HG02981 (cell line): ENCODE data around the gene ALDH4A1.
A peak's percentile ranks its signal among the peaks of the same experiment; 100 is the strongest.

Source experiments
- ATAC-seq: cut with Tn5 transposase; IDR thresholded peaks from one replicate; pipeline ENCODE4 v1.9.1; 2021; ENCODE audit warnings: mild to moderate bottlenecking, moderate library complexity; ENCODE audit not compliant: unreplicated experiment

The ALDH4A1 gene

DNA sequence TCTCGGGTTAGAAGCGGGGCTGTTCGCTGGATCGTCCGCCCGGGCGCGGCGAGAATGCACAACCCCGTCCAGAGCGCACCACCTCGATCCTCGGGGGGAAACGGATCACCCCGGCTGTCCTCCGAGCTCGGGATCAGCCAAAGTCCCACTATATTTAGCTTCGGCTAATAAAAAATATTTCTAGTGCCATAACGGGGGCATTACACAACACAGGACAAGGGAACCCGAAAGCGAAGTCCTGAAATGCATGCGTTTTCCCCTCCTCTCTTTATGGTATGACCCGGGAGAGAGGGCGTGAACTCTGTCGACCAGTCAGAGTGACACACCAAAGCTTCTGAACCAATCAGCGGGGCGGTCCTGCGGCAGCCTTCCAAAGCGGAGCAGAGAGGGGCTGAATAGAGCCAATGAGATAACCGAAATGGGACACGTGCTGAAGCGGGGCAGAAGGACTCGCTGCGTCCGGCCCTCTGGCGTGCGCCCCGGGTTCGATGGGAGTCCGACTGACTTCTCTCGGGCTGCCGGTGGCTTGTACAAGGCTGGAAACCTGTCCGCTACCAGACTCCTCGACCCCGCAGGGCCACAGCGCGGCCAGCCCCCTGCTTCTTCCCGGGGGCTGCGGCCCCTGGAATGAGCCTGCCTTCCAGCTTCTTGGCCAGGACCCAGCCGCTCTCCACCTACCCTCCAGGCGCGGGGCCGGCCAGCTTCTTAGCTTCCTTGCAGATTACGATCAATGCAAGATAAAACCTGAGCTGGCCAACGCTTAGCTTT lies at the start of gene ALDH4A1:
ALDH4A1 (minus strand) TSS at position 33 of the 768 bp plus-strand sequence; CDS start at position 1, 32 bp downstream.
- ATAC-seq: peak; percentile 95

- ATAC-seq: peak; percentile 38
These were observed 49.5 kb upstream of the ALDH4A1 start for GRCh38 chr1:18951818-18952391.

- ATAC-seq: no peak
These were observed 49.1 kb upstream of the ALDH4A1 start for GRCh38 chr1:18951416-18951815.

- no peak for ATAC-seq
These were observed 48.2 kb upstream of the ALDH4A1 start for GRCh38 chr1:18950401-18951026.

GRCh38 chr1:18949686-18950400 lies 47.5 kb upstream of the ALDH4A1 start:
- ATAC-seq: no peak

DNA sequence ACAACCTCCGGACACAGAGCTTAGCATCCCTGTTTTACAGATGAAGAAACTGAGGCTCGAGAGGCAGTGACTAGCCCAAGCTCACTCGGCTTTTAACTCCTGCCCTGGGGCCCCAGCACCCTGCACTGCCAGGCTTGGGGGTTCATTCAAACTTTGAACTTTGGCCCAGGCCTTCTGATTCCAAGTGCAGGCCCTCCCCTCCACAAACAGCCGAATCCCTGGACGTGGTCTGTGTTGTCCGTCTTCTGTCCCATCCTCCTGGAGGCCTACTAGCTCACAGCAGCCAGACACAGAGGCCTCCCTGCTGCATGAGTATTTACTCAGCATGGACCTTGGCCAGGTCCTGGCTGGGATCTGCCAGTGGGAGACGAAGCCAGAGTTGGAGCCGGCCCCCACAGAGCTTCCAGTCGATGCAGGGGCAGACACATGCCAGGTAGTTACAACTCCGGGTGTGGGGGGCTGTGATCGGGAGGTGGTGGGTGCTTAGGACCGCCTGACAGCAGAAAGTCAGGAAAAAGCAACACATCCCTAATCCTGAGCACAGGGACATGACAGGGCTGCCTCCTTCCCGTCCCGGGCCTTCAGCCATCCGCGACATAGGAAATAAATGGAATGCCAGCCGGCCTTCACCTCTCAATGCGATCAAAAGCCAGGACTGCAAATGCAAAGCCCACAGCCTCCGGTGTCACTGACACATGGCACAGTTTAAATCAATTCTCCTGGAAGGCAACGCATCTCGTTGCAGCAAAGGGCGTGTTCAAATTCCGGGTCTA lies 46.7 kb upstream of the ALDH4A1 start:
- no peak for ATAC-seq

GRCh38 chr1:18948048-18948912 lies 45.9 kb upstream of the ALDH4A1 start:
- no peak for ATAC-seq

GRCh38 chr1:18947570-18947969 lies 45.2 kb upstream of the ALDH4A1 start:
- no peak for ATAC-seq

DNA sequence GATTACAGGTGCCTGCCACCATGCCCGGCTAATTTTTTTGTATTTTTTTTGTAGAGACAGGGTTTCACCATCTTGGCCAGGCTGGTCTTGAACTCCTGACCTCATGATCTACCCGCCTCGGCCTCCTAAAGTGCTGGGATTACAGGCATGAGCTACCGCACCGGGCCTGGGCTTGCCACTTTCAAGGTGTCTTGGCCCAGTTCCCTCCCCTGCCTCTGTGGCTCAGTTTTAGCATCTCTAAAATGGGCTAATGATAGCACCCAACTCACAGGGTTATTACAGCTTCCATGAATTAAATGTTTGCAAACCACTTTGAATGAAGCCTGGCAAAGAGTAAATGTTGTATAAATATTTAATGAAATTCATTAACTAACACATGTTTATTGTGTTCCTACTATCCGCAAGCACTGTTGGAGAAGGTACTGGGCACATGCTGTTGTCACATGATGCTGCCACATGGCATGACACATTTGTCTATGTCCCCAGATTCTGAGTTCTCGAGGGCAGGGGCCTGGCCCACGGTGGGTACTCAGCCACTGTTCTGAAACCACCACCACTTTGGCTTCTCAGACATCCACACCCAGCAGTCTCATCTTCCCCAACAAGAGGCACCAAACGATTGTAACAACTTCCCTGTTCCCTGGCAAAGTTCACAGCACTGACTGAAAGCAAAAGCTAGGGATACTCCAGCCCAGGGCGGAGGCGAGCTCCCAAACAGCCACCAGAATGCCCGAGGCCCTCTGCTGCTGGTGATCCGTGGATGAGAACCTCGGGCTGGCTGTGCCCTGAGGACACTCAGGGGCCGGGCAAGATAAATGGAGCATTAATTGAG lies 44.4 kb upstream of the ALDH4A1 start:
- ATAC-seq: no peak

DNA sequence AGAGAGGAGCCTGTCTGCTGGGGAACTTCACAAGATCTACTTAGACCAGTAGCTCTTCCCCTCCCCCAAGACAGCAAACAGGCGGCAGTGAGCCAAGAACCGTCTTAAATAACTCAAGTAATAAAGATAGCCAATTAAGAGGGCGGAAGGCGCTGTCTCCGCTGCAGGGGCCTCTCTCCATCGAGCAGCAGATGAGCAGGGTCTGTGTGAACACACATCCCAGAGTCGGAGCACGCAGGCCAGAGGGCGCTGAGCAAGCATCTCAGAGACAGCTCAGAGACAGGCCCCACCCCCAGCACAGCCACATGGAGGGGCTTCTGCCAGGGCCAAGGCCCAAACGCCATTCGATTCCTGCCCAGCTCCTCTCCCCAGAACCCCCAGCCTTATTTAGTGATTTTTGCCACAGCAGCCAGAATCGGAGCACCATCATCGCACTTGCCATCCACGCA lies 43.1 kb upstream of the ALDH4A1 start:
- ATAC-seq: no peak

DNA sequence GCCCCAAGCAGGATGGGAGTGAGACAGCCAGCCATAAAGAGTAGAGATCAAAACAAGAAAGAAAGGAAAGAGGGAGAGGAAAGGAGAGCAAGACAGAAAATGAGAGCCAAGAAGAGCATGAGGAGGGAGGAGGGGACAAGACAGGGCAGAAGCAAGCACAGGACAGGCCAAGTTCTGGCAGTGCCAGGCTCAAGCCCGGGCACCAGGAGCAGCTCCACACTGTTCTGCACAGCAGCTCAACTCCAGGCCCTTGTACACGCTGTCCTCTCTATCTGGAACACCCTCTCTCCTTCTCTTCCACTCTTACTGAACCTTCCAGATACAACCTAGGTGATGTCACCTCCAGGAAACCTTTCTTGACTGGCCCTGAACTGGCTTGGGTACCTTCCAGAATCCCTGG lies 42.5 kb upstream of the ALDH4A1 start:
- no peak for ATAC-seq

DNA sequence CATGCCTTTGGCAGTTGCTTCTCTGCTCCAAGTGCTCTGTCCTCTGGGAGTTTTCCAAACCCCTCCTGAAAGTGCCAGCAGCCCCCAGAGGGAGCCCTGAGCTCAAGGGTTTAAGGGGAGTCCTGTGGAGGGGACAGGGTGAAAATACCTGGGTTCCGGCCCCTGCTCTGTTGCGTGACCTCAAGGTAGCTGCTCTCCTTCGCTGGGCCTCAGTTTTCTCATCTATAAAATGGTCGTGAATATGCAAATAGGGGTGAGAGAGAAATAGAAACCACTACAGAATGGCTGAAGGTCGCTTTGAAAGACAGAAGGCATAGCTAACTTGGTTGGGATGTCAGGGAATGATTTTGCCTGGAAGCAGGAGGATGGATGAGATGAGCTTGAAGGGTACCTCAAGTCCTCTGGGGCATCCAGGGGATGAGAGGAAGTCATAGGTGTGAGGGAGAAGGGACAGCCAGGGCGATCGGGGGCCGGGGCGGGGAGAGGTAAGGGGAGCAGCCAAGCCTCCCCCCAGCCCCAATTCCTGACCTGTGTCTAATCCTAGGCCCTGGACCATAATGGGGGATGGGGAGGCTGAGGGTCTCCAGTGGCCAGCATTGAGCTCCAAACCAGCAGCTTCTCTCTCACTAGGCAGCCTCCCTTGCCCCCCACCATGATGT lies 41.7 kb upstream of the ALDH4A1 start:
- ATAC-seq: no peak

DNA sequence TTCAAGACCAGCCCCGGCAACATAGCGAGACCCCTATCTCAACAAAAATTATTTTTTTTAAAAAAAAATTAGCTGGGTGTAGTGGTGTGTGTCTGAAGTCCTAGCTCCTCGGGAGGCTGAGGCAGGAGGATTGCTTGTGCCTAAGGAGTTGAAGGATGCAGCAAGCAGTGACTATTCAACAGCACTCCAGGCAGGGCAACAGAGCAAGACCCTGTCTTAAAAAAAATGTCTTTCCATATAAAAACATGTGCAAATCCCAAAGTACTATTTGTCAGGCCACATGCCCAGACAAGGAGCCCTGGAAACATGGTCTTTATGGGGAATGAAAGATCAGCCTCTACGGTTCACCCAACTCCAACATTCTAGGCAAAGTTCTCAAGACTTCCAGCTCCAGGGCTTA lies 40.8 kb upstream of the ALDH4A1 start:
- ATAC-seq: no peak

GRCh38 chr1:18942340-18942739 lies 40.0 kb upstream of the ALDH4A1 start:
- ATAC-seq: no peak

DNA sequence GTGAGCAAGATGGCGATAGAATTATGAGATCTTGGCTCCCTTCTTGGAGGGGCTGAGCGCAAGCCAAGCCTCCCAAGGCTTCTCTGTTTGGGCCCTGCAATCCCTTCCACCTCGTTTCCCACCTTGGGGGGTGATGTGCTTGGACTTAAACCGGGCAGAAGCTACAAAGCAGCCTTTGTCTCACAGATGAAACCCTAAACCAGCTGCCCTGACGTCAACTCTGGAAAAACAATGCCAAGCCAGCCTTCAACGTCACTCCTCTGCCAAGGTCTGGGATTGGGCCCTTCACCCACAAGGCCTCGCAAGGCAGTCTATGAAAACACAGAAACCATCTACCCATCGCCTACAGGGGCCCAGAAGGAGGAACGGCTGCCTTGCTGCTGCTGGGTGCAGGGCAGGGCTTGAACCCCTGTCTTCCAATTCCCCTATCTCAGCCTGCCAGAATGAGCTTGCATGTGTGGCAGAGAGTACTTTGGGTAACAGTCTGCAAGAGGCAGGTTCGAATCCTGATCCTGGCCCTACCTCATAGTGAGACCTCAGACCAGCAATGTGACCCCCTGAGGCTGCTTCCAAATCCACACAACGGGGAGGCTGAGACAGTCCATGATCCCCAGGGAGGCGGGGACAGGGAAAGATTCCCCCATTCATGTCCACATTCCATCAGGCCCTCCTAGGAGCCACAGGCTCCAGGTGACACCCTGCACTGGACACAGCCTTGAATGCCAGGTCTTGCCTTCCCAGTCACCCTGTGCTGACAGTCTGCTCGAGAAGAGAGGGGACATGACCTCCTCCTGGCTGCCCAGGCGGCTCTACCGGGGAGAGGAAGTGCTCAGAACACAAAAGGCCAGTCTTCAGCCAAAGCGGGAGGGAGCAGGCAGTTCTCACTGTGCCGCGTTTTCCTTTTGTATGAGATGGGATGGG lies 39.1 kb upstream of the ALDH4A1 start:
- ATAC-seq: no peak

- ATAC-seq: no peak
These were observed 38.1 kb upstream of the ALDH4A1 start for GRCh38 chr1:18940303-18941020.
